Stimulated activated CD4-positive, alpha-beta T cell treated with anti-CD3 and anti-CD28 coated beads, Interleukin-12 subunit alpha, Interleukin-12 subunit beta, amount 100 ng/mL, for 4 hours (primary cell): ENCODE results near the gene HSPA1B.
A peak's percentile ranks its signal among the peaks of the same experiment; 100 is the strongest.
"Not testable (repeated sequence)": the region's sequence is repeated elsewhere in the genome, so short reads cannot be mapped to it uniquely, and the experiment has no call there.

Experiments used
- DNase-seq: peaks from one replicate; pipeline ENCODE4 v3.0.0-alpha.2; 2020

Gene HSPA1B

DNA sequence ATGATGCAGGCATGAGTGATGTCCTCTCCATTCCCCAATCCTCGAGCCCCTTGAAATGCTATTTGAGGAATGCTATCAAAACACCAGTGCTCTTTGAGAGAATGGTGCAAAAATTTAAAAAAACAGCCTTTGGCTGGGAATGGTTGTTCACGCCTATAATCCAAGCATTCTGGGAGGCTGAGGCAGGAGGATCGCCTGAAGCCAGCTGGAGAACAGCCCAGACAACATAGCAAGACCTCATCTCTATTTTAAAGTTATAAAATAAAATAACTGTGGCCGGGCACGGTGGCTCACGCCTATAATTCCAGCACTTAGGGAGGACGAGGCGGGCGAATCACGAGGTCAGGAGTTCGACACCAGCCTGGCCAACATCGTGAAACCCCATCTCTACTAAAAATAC, 27.8 kb upstream of the HSPA1B start:
- no peak for DNase-seq

DNA sequence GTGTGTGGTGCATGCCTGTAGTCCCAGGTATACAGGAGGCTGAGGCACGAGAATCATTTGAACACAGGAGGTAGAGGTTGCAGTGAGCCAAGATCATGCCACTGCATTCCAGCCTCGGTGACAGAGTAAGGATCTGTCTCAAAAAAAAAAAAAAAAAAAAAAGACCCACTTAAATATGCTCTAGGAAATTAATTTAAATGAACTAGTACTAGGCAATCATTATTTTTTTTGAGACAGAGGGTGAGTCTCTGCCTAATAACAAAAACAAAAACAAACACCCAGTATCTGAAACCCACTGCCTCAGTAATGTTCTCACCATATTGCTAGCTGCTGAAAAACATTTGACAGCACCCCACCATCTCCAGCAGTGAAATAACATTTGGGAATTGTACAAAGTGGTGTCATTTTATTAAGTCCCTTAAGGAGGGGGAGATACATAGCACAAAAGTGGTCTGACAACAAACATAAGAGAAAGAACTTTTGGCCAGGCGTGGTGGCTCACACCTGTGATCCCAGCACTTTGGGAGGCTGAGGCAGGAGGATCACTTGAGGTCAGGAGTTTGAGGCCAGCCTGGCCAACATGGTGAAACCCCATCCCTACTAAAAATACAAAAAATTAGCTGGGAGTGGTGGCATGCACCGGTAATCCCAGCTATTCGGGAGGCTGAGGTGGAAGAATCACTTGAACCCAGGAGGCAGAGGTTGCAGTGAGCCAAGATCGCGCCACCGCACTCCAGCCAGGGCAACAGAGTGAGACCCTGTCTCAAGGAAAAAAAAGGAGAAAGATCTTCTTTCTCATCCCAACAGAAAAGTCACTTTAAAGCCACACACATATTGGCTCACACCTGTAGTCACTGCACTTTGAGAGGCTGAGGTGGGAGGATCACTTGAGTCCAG, 26.3 kb upstream of the HSPA1B start:
- not testable (repeated sequence) for DNase-seq

DNA sequence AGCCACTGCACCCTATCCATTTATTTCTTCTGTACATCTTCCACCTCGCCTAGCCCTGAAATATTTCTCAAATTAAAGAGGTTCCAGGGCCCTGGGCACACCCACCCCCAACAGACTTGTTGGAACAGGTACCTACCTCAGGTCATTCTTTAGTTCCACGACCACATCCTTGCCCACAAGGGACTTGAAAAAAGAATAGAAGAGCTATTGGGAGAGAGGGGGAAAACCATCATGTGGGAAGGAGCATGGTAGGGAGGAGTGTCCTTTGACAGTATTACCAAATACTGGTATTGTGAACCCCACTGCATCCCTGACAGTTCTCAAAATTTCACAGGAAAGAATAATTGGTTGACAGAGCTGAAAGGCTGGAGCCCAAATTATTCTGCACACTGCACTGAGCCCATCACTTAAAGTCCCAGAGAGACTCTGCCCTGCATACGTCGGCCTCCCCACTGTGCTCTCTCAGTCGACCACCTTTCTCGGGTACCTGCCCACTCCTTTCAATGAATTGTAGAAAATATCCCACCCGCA, 21.5 kb upstream of the HSPA1B start:
- DNase-seq: no peak

DNA sequence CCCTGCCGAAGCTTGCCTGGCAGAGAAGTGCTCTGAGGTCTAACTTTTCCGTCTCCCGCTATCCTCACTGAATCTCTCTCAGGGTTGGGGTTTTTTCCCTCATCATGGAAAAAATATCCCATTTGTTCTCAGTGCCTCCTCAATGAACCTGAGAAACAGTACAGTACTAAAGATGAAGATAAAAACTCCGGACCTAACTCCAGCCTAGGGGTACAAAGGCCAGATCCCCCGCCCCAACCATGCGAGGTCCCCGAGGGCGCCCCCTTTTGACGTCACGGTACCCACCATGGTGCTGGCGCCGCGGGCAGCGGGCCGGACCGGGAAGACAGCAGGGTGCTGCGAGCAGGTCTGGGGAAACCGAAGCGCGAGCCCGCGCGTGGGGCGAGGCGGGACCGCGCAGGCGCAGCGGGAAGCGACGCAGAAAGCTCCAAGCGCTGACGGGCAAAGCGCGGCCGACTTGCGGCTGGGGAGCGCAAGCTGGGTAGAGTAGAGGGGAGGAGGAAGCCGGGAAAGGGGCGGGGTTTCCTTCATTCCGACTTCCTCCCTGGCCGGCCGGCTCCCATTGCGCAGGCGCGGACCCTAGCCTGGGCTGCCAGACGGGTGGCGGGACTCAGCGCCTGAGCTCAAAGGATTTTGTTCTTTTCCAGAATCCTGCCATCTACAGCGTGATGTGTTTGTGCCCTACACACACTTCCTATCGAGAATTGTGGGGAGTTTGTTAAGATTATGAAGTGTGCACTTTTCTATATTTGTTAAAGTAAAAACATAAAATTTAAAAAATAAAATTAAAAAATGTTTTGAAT, 20.9 kb upstream of the HSPA1B start, which contains the start of gene LSM2:
Gene LSM2, minus strand, starts transcription at position 497 of the 803 bp plus-strand sequence. Its CDS starts 209 bp downstream, at position 288.
- peak; percentile 96 for DNase-seq

DNA sequence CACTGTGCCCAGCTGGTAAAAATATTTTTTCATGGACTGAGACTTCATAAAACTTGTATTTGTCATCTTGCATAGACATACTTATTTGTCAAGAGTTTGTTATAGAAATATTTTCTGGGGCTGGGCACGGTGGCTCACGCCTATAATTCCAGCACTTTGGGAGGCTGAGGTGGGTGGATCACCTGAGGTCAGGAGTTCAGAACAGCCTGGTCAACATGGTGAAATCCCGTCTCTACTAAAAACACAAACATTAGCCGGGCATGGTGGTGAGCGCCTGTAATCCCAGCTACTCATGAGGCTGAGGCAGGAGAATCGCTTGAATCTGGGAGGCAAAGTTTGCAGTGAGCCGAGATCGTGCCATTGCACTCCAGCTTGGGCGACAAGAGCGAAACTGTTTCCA, 18.9 kb upstream of the HSPA1B start:
- not testable (repeated sequence) for DNase-seq

DNA sequence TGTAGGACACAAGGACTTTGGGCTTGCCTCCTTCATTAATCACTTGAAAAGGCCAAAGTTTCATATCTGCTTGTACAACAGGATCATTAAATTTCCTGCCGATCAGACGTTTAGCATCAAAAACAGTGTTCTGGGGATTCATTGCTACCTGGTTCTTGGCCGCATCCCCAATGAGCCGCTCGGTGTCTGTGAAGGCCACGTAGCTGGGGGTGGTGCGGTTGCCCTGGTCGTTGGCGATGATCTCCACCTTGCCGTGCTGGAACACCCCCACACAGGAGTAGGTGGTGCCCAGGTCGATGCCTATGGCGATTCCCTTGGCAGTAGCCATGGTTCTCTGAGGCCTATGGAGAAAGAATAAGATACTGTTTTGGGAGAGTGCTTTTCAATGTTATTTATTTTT, 15.9 kb upstream of the HSPA1B start:
- no peak for DNase-seq

DNA sequence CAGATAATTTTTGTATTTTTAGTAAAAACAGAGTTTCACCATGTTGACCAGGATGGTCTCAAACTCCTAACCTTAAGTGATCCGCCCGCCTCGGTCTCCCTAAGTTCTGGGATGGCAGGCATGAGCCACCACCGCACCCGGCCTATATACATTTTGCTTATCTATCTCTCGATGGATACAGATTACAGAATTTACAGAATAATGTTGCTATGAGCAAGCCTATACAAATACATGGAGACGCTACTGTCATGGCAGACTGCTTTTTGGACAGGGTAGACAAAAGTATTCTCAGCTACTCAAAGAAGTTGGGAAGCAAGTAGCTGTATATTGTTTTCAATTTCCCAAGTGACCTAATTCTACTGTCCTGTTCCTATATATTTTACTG, 14.1 kb upstream of the HSPA1B start:
- no peak for DNase-seq

DNA sequence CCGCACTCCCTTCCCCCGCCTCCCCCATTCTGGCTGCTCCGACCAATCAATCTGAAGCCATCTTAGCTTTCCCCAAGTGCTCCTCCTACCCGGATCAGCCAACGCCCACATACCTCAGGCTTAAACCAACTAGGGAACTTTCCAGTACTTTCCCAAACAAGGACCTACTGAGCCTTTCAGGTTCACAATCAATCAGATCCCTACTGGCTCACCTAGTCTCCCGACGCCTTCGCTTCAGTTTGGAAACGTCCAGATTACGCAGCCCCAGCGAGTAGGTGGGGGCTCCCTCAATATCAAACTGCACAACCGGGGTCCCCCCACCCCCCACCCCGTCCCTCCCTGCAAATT, 12.9 kb upstream of the HSPA1B start:
- peak; percentile 63 for DNase-seq

DNA sequence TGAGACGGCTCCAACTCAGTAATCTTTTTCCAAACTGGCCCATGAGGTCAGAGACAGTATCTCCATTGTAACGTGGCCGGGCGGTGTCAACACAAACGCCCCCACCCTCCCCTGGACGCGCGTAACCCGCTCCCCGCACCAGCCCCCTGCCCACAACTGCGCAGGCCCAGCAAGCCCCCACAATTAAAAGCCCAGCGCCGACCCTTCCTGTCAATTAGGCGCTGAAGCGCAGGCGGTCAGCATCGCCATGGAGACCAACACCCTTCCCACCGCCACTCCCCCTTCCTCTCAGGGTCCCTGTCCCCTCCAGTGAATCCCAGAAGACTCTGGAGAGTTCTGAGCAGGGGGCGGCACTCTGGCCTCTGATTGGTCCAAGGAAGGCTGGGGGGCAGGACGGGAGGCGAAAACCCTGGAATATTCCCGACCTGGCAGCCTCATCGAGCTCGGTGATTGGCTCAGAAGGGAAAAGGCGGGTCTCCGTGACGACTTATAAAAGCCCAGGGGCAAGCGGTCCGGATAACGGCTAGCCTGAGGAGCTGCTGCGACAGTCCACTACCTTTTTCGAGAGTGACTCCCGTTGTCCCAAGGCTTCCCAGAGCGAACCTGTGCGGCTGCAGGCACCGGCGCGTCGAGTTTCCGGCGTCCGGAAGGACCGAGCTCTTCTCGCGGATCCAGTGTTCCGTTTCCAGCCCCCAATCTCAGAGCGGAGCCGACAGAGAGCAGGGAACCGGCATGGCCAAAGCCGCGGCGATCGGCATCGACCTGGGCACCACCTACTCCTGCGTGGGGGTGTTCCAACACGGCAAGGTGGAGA, 12.3 kb upstream of the HSPA1B start, which contains the start of the genes HSPA1A and HSPA1L:
Gene HSPA1A, plus strand, starts transcription at position 519 of the 814 bp plus-strand sequence. Its CDS starts 214 bp downstream, at position 733.
Gene HSPA1L, minus strand, starts transcription at position 259 of the 814 bp plus-strand sequence. CDS start 3,311 bp downstream, outside the sequence.
- DNase-seq: peak; percentile 61

DNA sequence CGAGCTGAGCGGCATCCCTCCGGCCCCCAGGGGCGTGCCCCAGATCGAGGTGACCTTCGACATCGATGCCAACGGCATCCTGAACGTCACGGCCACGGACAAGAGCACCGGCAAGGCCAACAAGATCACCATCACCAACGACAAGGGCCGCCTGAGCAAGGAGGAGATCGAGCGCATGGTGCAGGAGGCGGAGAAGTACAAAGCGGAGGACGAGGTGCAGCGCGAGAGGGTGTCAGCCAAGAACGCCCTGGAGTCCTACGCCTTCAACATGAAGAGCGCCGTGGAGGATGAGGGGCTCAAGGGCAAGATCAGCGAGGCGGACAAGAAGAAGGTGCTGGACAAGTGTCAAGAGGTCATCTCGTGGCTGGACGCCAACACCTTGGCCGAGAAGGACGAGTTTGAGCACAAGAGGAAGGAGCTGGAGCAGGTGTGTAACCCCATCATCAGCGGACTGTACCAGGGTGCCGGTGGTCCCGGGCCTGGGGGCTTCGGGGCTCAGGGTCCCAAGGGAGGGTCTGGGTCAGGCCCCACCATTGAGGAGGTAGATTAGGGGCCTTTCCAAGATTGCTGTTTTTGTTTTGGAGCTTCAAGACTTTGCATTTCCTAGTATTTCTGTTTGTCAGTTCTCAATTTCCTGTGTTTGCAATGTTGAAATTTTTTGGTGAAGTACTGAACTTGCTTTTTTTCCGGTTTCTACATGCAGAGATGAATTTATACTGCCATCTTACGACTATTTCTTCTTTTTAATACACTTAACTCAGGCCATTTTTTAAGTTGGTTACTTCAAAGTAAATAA, 10.2 kb upstream of the HSPA1B start:
- not testable (repeated sequence) for DNase-seq

DNA sequence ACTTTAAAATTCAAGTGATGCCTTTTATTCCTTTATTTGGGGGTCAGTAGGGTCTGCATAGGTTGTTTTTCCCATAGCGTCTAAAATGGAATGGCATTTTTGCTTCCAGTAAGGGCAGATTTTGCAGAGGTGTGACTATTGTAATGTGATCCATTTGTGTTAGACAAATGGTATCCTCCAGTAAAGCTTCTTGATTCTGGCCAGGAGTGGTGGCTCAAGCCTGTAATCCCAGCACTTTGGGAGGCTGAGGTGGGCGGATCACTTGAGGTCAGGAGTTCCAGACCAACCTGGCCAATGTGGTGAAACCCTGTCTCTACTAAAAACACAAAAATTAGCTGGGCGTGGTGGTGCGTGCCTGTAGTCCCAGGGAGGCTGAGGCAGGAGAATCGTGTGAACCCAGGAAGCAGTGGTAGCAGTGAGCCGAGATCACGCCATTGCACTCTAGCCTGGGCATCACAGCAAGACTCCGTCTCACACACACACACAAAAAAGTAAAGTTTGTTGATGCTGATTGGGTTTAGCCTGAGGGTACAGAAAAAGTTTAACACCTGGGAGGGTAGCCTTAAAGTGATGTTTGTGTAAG, 9.5 kb upstream of the HSPA1B start:
- DNase-seq: not testable (repeated sequence)

DNA sequence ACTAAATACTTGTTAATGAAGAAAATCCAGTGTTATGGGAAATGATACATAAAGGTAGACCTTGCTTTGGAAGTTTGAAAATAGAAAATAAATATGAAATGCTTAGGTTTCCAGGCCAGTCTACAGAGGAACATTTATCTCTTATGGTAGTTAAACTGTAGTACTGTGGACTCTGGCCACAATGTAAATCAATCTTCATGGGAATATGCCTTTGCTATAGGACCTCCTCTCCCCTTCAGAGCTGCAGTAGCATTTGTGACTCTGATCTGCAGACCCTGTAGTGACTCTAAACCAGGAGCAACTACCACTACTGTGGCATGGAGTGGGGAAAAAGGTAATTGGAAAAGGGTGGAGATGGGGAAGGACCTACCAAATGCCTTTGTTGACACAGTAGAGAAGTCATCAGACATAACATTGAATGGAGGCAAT, 7.7 kb upstream of the HSPA1B start:
- no peak for DNase-seq

DNA sequence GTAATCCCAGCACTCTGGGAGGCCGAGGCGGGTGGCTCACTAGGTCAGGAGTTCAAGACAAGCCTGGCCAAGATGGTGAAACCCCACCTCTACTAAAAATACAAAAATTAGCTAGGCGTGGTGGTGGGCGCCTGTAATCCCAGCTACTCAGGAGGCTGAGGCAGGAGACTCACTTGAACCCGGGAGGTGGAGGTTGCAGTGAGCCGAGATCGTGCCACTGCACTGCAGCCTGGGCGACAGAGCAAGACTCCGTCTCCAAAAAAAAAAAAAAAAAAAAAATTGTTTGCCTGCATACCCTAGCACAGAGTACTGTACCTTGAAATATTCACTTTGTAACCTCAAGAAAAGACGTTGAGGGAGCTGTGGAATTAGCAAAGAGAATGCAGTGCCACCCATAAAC, 7.1 kb upstream of the HSPA1B start:
- not testable (repeated sequence) for DNase-seq

DNA sequence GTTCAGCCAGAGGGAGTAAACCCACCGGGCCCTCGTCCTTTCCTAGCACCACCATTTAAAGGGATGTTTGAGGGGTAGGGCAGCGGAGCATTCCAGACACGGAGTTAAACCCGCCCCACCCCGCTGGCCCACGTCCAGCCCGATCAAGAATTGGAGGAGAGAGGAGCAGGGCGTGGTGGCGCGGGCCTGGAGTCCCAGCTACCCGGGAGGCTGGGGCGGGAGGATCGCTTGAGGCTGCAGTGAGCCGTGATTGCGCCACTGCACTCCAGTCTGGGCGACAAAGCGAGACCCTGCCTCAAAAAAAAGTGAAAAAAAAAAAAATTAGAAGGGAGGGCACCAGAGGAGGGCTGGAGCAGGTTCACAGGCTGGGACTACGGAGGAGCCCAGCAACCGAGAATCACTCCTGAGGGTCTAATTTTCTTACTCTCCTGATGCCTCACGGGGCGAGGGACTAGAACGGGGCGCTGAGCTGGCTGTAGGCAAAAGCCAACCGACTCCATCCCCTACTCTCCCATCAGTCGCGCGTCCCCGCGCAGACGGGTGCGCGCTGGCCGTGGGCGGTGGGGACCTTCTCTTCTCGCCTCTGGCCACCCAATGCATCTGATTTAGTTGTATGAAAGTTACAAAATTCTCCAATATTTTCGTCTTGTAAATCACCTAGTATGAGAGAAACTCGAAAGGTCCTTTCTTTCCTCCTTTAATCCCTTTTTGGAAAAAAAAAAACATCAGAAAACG, 6.1 kb upstream of the HSPA1B start:
- peak; percentile 71 for DNase-seq

DNA sequence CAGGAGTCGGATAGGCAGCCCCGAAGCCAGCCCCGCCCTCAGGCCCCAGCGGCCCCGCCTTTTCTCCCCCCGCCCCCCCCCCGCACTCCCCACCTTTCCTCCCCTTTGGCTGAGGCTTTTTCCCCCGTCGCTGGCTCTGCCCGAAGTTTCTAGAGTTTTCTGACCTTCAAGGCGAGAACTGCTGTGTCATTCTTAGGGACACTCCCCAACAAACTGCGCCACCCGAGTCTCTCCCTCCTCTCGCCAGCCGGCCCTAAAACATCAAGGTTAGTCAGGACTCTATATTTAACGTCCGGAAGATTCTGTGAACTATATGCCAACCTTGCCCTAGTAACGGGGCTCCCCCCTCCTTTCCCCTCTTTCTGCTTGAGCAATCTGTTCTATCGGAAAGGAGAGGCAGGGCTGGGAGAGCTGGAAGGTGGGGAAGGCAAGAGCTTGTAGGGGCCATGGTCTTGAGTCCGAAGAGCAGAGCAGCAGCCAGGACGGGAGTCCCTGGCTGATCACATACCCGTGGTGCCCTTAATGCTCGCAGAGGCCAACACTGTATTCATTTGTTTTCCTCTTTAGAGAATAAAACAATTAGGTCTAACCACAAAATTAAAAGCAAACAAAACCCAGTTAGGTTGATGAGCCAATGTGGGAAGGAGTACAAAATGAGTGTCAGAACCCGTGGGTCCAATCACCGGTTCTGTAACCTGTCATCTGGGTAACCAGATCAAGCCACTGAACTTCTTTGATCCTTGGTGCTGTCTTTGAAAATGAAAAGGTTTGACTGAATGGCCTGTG, 5.3 kb upstream of the HSPA1B start:
- DNase-seq: peak; percentile 58

DNA sequence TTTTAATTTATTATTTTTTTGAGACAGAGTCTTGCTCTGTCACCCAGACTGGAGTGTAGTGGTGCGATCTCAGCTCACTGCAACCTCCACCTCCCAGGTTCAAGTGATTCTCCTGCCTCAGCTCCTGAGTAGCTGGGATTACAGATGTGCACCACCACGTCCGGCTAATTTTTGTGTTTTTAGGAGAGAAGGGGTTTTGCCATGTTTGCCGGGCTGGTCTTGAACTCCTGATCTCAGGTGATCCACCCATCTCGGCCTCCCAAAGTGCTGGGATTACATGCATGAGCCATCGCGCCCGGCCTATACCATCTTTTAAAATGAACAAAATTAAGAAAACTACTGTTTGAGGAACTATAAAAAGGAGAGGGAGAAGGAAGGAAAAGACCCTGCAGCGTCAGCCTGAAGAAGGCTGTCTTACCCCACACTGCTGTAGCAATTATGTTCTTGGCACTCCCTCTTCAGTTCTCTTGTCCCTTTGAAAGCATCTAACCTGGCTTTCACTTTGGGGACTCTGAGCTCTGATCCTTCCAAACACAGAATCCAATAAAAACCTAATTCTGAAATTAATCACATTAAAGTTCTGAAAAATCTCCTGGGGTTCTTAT, 3.8 kb upstream of the HSPA1B start:
- not testable (repeated sequence) for DNase-seq

DNA sequence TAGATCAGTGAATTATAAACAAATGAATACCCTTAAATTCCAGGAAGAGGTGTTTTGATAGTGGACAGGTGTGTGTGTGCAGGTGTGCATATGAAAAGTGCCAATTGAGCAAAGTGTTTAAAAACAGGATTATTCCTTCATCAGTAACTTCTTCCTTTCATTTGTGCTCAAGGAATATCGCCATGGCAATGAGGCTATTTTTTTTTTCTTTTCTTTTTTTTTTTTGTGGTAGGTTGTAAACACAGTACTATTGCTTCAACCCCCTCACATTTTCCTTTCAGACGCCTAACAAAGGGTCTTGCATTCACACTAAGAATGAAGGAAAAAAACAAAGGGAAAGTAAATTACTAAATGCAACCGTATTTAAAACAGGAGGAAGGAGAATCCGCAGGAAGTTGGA, 2.0 kb upstream of the HSPA1B start:
- DNase-seq: no peak

DNA sequence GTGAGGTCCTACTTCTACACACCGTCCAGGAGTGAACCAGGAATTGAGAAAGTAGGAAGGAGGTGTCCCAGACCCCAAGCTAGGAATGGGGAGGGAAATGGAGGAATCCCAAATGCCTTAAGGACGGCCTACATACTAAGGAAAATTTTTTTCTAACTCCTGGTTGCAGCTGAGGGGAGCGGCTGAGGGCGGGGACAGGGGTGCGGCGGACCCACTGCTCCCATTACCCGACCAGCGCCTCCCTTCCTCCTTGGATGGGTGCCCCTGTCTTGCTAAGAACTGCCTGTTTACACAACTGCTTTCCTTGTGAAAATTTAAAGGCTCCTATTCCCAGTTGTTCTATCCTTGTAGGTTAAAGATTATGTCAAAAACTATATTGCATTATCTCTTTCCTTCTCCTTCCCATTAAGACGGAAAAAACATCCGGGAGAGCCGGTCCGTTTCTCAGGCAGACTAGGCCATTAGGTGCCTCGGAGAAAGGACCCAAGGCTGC, 699 bp upstream of the HSPA1B start:
- no peak for DNase-seq
